Peyer's patch (tissue), 4 donors: ENCODE measurements around the gene MZB1.

ENCODE experiments used
- POLR2A ChIP-seq, 2 donors: fragments of 450-650 bp; IDR thresholded peaks; one replicate each; pipeline ENCODE4 v1.5.1; 2017; ENCODE audit warnings: antibody characterized with exemption in 2 of 2, mild to moderate bottlenecking in 2 of 2, moderate library complexity in 2 of 2
- TF ChIP-seq, protein P1 (sequence below), 6 experiments: fragments of 450-650 bp in 4 of 6; fragments of 200-600 bp in 2 of 6; sonication (generic) in 1 of 6; IDR thresholded peaks; one replicate each; pipeline ENCODE4 v1.5.1; 2017 to 2019; ENCODE audit warnings: antibody characterized with exemption in 6 of 6, mild to moderate bottlenecking in 3 of 6, moderate library complexity in 1 of 6

DNA sequence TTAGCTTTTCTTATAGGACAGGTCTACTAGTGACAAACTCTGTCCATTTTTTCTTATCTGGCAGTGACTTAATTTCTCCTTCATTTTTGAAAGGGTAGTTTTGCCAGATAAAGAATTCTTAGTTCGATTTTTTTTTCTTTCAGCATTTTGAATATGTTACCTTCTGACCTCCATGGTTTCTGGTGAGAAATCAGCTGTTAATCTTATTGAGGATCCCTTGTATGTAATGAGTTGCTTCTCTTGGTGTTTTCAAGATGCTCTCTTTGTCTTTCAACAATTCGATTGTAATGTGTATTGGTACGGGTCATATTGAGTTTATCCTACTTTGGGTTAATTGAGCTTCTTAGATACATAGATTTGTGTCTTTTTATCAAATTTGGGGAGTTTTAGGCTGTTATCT is 35.5 kb downstream of the MZB1 start:
- TF ChIP-seq, protein P1, sequence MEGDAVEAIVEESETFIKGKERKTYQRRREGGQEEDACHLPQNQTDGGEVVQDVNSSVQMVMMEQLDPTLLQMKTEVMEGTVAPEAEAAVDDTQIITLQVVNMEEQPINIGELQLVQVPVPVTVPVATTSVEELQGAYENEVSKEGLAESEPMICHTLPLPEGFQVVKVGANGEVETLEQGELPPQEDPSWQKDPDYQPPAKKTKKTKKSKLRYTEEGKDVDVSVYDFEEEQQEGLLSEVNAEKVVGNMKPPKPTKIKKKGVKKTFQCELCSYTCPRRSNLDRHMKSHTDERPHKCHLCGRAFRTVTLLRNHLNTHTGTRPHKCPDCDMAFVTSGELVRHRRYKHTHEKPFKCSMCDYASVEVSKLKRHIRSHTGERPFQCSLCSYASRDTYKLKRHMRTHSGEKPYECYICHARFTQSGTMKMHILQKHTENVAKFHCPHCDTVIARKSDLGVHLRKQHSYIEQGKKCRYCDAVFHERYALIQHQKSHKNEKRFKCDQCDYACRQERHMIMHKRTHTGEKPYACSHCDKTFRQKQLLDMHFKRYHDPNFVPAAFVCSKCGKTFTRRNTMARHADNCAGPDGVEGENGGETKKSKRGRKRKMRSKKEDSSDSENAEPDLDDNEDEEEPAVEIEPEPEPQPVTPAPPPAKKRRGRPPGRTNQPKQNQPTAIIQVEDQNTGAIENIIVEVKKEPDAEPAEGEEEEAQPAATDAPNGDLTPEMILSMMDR (IDR thresholded peaks at IDR 0.05): no peak
- TF ChIP-seq POLR2A (IDR thresholded peaks at IDR 0.05): no peak
